ENCODE measurements around the gene CHIC2. TPM values are rescaled to one million over a fixed set of nuclear protein-coding genes. Genes with fewer than 3 reads are reported as not detected.

CHIC2 gene
- total and polyA plus RNA-seq, 2 of the 8 experiments (the other 6 are each of a cell fraction or from before 2014, with no cell fraction given) = 4.5 to 10.9 TPM

DNA sequence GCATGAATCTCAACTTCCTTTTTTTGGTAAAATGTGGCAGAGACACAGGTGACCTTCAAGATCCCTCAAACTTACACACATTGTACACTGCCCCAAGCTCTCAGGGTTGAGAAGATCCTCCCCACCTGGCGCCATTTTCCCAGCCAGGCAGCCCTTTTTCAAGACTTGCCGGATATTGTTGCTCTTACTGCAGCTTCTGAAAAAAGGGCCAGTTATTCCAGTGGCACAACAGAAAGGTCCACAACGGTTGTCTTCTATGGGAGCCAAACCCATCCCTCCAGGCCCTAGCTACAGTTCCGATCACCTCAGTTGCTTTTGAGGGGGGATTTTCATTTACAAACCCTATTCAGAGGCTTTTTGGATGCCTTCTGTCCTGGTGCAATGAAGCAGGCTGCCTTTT is 101.1 kb downstream of the CHIC2 start:
- Histone ChIP-seq H3K14ac (ENCODE audit: insufficient read length) (no peak overlapping the region), H2AK5ac (ENCODE audit: low read depth, low read length) (no peak overlapping the region), H3K9me3 (ENCODE audit: insufficient read depth in 2 of 2, low read depth in 1 of 2, low read length in 1 of 2) (no peaks in the 10 kb centered on the region), H4K91ac (replicated peaks; ENCODE audit: insufficient read length, low read length) (no peak overlapping the region), H2AFZ (ENCODE audit: low read length) (no peak overlapping the region), H3K79me1 (ENCODE audit: low read depth, low read length) (no peaks in the 10 kb centered on the region), H3K56ac (replicated peaks; ENCODE audit: insufficient read length, low read depth, low read length) (no peak overlapping the region), H2BK15ac (ENCODE audit: low read length) (no peak overlapping the region), H2BK20ac (ENCODE audit: low read length) (no peak overlapping the region), H4K5ac (ENCODE audit: insufficient read length, low read depth, low read length) (no peak overlapping the region), H3K23ac (ENCODE audit: insufficient read length) (no peak overlapping the region), H3K4me1 (replicated peaks in 1 of 4; ENCODE audit: control insufficient read depth in 3 of 4, insufficient read depth in 4 of 4, low read length in 3 of 4) (peaks cover 0 to under 1% (median 0%) of the 10 kb centered on the region in 4 experiments; a peak in 3 of 7 replicates), H3K9ac (replicated peaks in 1 of 4; ENCODE audit: extremely low read depth in 1 of 4, low read depth in 3 of 4, low read length in 3 of 4) (no peak overlapping the region), H3K36me3 (ENCODE audit: control insufficient read depth in 2 of 4, insufficient read depth in 4 of 4, low read length in 3 of 4) (no peaks in the 10 kb centered on the region), H3K23me2 (ENCODE audit: low read depth, low read length) (no peaks in the 10 kb centered on the region), H3K4me2 (ENCODE audit: insufficient read depth in 1 of 2, low read depth in 2 of 2, low read length in 2 of 2) (no peak overlapping the region), H3K27ac (ENCODE audit: low read depth, low read length) (no peak overlapping the region), H2BK12ac (ENCODE audit: low read depth, low read length) (no peak overlapping the region), H2BK5ac (ENCODE audit: low read depth, low read length) (no peak overlapping the region), H3K27me3 (replicated peaks in 1 of 4; ENCODE audit: control insufficient read depth in 3 of 4, extremely low read depth in 1 of 4, insufficient read depth in 3 of 4, low read length in 3 of 4) (no peaks in the 10 kb centered on the region), H4K20me1 (replicated peaks in 1 of 2; ENCODE audit: control insufficient read depth in 1 of 2, insufficient read depth in 2 of 2, low read length in 2 of 2) (peaks cover 0 to 3% of the 10 kb centered on the region in 2 experiments), H3K4ac (replicated peaks; ENCODE audit: insufficient read length, low read depth, low read length) (no peak overlapping the region), H4K8ac (ENCODE audit: extremely low read depth, insufficient read depth, low read length) (no peak overlapping the region), H3K4me3 (ENCODE audit: extremely low read depth in 1 of 4, insufficient read depth in 2 of 4, low read depth in 3 of 4, low read length in 4 of 4) (no peak overlapping the region), H3K79me2 (ENCODE audit: control insufficient read depth in 1 of 2, insufficient read depth in 2 of 2, low read length in 2 of 2) (no peaks in the 10 kb centered on the region), H2BK120ac (replicated peaks; ENCODE audit: low read depth, low read length) (no peak overlapping the region), H3K18ac (ENCODE audit: extremely low read depth, low read length) (no peak overlapping the region)
- ChIA-PET CTCF (ENCODE audit: partially characterized antibody) (no interaction called here), POLR2A (ENCODE audit: partially characterized antibody) (no interaction called here)
- FAIRE-seq (no peak), DNase-seq (ENCODE audit: low read depth in 1 of 2, low spot score in 2 of 2) (no peak)
- WGBS, 2 experiments (ENCODE audit: extremely low coverage in 1 of 2, insufficient coverage in 1 of 2, insufficient read length in 1 of 2, insufficient replicate concordance in 2 of 2, low coverage in 1 of 2, low lambda C conversion rate in 2 of 2, missing lambda C conversion rate in 1 of 2) = 94% methylated on average over 4 of the region's 4 CpGs; no CpG with 5 or more reads in 1 of the 2 experiments
- no peak for TF ChIP-seq ASH2L (IDR thresholded peaks at IDR 0.05; ENCODE audit: low read length)
- TF ChIP-seq CBX8 (IDR thresholded peaks at IDR 0.05; ENCODE audit: borderline replicate concordance, low read depth, low read length) = no peak
- no peak for TF ChIP-seq TBP (IDR thresholded peaks at IDR 0.05; ENCODE audit: low read depth, low read length)
- TF ChIP-seq GABPA (IDR thresholded peaks at IDR 0.05; ENCODE audit: borderline replicate concordance, insufficient read depth, low read length) = no peak
- no peak for TF ChIP-seq SAP30 (IDR thresholded peaks at IDR 0.05; ENCODE audit: insufficient read depth, insufficient replicate concordance, low read length)
- no peak for TF ChIP-seq SP2 (IDR thresholded peaks at IDR 0.05; ENCODE audit: low read length)
- TF ChIP-seq CBX5 (IDR thresholded peaks at IDR 0.05; ENCODE audit: low read depth, low read length) = no peak
- TF ChIP-seq CREB1 (IDR thresholded peaks at IDR 0.05) = no peak
- TF ChIP-seq CTBP2 (IDR thresholded peaks at IDR 0.05; ENCODE audit: borderline replicate concordance, insufficient read depth, insufficient read length, low read length) = no peak
- no peak for TF ChIP-seq RAD21 (IDR thresholded peaks at IDR 0.05 in 1 of 2, conservative IDR thresholded peaks at IDR 0.05 in 1 of 2; ENCODE audit: low read depth in 2 of 2, low read length in 2 of 2)
- TF ChIP-seq BACH1 (IDR thresholded peaks at IDR 0.05; ENCODE audit: low read length) = no peak
- no peak for TF ChIP-seq NRF1 (IDR thresholded peaks at IDR 0.05; ENCODE audit: low read depth, low read length)
- no peak for TF ChIP-seq RBBP5 (IDR thresholded peaks at IDR 0.05; ENCODE audit: borderline replicate concordance, low read depth, low read length)
- no peak for TF ChIP-seq RXRA (IDR thresholded peaks at IDR 0.05; ENCODE audit: insufficient read depth, low read depth, low read length)
- TF ChIP-seq SIX5 (IDR thresholded peaks at IDR 0.05; ENCODE audit: low read depth, low read length) = no peak

Measured in H1 (cell line).